Upper lobe of left lung (tissue), 6 donors: ENCODE results near the gene NFKB2. TPM values are rescaled to one million over a fixed set of nuclear protein-coding genes. Genes with fewer than 3 reads are reported as not detected.

Experiments used
- ATAC-seq, 2 donors: fragments of 200-7000 bp; cut with Tn5 transposase; one replicate each; pipeline ENCODE4 v1.9.1; 2022; ENCODE audit warnings: mild to moderate bottlenecking in 2 of 2, moderate library complexity in 2 of 2; ENCODE audit not compliant: low FRiP score in 2 of 2
- DNase-seq, 2 donors: peaks; one replicate each; pipeline ENCODE4 v3.0.0-alpha.2; 2019 to 2020
- H3K27ac ChIP-seq, 4 donors: fragments of 200-600 bp; sonication (generic); one replicate each; pipeline ENCODE4 v1.5.1; 2016 to 2019
- H3K27me3 ChIP-seq, 4 donors: fragments of 200-600 bp; sonication (generic); one replicate each; pipeline ENCODE4 v1.5.1; 2017 to 2019
- H3K36me3 ChIP-seq, 4 donors: fragments of 200-600 bp; sonication (generic); one replicate each; pipeline ENCODE4 v1.5.1; 2016 to 2019
- H3K4me1 ChIP-seq, 4 donors: fragments of 200-600 bp; sonication (generic); one replicate each; pipeline ENCODE4 v1.5.1; 2018 to 2019
- H3K4me3 ChIP-seq, 4 donors: fragments of 200-600 bp; sonication (generic); one replicate each; pipeline ENCODE4 v1.5.1; 2017 to 2019; ENCODE audit warnings: mild to moderate bottlenecking in 2 of 4, moderate library complexity in 1 of 4
- H3K9me3 ChIP-seq, 4 donors: fragments of 200-600 bp; sonication (generic); one replicate each; pipeline ENCODE4 v1.5.1; 2018 to 2019
- CTCF ChIP-seq, 6 experiments: fragments of 450-650 bp in 4 of 6; fragments of 200-600 bp in 2 of 6; sonication (generic) in 2 of 6; IDR thresholded peaks; one replicate each; pipeline ENCODE4 v1.5.1; 2016 to 2019; ENCODE audit warnings: antibody characterized with exemption in 6 of 6
- EP300 ChIP-seq, 4 donors: sonication (generic); formaldehyde crosslinking; IDR thresholded peaks; one replicate each; pipeline ENCODE4 v1.5.1; 2017; ENCODE audit warnings: antibody characterized with exemption in 4 of 4, control low read depth in 2 of 4
- POLR2A ChIP-seq, 4 donors: fragments of 450-650 bp; IDR thresholded peaks; one replicate each; pipeline ENCODE4 v1.5.1; 2016 to 2017; ENCODE audit warnings: antibody characterized with exemption in 4 of 4, mild to moderate bottlenecking in 2 of 4
- POLR2AphosphoS5 ChIP-seq, 2 donors: sonication (generic); formaldehyde crosslinking; IDR thresholded peaks; one replicate each; pipeline ENCODE4 v1.5.1; 2017; ENCODE audit warnings: antibody characterized with exemption in 2 of 2
- WGBS, 2 donors: methylation state at CpG; one replicate each; pipeline ENCODE4 v1.1.5; 2017 to 2018; 5-methylcytosine and 5-hydroxymethylcytosine counted together
- total RNA-seq, 6 donors: library from RNA; depleted of rRNA in 4 of 6; stranded (reverse); fragments of >200 nt in 4 of 6; gene quantifications; one replicate each; pipeline versions ENCODE4 v1.1.0 to v1.2.1, GENCODE V29; 2016 to 2021
- donor health status: DM: no; HTN: no; CAD: no; lungs with moderate emphysema.
- donor health status: DM: no; HTN: yes; CAD: no; lungs with severe emphysema.

NFKB2 gene
- total RNA-seq, 6 donors from 2014 or later = 31.2 to 67.6 (median 41.2) TPM

DNA sequence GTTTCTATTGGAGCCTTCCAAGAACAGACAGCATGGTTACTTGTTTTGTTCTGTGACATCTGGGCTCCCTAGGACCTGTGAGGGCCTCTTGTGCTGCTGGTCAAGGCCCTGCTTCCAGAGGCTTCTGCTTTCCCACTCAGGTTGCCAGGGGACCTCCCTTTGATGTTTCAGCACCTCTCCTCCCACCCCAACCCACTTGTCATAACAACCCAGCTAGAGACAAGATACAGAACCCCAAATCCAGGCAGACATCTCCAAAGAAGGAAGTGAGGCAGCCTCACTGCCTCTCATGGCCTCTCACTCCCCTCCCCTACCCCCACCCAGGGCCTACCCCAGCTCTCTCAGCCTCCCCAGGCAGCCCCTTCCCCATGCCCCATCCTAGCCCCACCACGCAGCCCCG, 11.3 kb downstream of the NFKB2 start:
- Histone ChIP-seq H3K4me1 (peaks cover 15 to 25% (median 19%) of the 10 kb centered on the region in 4 donors), H3K27me3 (peaks cover 0 to 38% (median 19%) of the 10 kb centered on the region in 4 donors), H3K36me3 (peaks cover 4 to 19% (median 12%) of the 10 kb centered on the region in 4 donors), H3K4me3 (no peak overlapping the region), H3K9me3 (no peaks in the 10 kb centered on the region), H3K27ac (no peak overlapping the region)
- ATAC-seq = no peak
- no peak for DNase-seq
- no peak for TF ChIP-seq POLR2A (IDR thresholded peaks at IDR 0.05)
- TF ChIP-seq EP300 (IDR thresholded peaks at IDR 0.05) = no peak
- no peak for TF ChIP-seq CTCF (IDR thresholded peaks at IDR 0.05)
- TF ChIP-seq POLR2AphosphoS5 (IDR thresholded peaks at IDR 0.05) = no peak
- 82% methylated on average over 2 of the region's 2 CpGs; no CpG with 5 or more reads in 1 of the 2 donors for WGBS, 2 donors

GRCh38 chr10:102407425-102408130, 12.1 kb downstream of the NFKB2 start:
- peaks cover 0 to 43% (median 23%) of the 10 kb centered on the region in 4 donors for H3K27me3 ChIP-seq
- peaks cover 15 to 25% (median 19%) of the 10 kb centered on the region in 4 donors for H3K4me1 ChIP-seq
- peaks cover 0 to 11% (median 5%) of the 10 kb centered on the region in 4 donors for H3K36me3 ChIP-seq
- WGBS, 2 donors = 79 to 88% methylated on average over 10 to 13 of the region's 13 CpGs
- ATAC-seq (no peak), DNase-seq (no peak)
- H3K27ac ChIP-seq = no peak overlapping the region
- H3K9me3 ChIP-seq = no peaks in the 10 kb centered on the region
- TF ChIP-seq POLR2AphosphoS5 (IDR thresholded peaks at IDR 0.05) (no peak), CTCF (IDR thresholded peaks at IDR 0.05) (no peak), POLR2A (IDR thresholded peaks at IDR 0.05) (no peak), EP300 (IDR thresholded peaks at IDR 0.05) (no peak)
- H3K4me3 ChIP-seq = no peak overlapping the region

DNA sequence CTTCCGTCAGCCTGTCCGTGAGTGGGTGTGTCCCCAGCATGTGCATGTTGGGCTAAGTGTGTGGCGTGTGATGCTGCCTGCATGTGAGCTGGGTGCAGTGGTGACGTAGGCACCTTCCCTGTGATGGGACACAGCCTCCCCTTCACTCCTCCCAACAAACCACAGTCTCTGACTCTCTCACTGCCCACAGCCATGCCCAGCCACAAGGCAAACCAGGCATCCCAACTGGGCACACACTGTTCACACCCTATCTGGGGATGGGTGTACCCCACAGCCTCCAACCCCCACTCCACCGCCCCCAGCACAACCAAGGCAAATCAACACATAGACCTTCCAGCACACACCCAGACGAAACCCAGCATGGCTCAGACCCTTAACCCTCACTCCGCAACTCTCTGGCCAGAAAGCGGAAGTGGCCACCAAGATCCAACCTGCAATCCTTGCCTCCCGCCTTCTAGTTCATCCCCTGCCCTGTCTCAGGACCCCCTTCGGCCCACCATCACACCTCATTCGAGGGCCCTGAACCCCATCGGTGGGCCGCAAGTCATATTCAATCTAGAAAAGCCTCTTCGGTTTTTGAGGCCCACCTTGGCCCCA, 12.7 kb downstream of the NFKB2 start:
- Histone ChIP-seq H3K27ac (no peak overlapping the region), H3K36me3 (peaks cover 0 to 5% (median under 1%) of the 10 kb centered on the region in 4 donors), H3K4me3 (peak overlapping the region in 3 of 4 donors; percentile 40 to 55 (median 49)), H3K27me3 (peaks cover 0 to 43% (median 24%) of the 10 kb centered on the region in 4 donors), H3K4me1 (peaks cover 15 to 25% (median 19%) of the 10 kb centered on the region in 4 donors), H3K9me3 (no peaks in the 10 kb centered on the region)
- DNase-seq = no peak
- no peak for TF ChIP-seq CTCF (IDR thresholded peaks at IDR 0.05)
- TF ChIP-seq POLR2A (IDR thresholded peaks at IDR 0.05) = no peak
- no peak for TF ChIP-seq EP300 (IDR thresholded peaks at IDR 0.05)
- TF ChIP-seq POLR2AphosphoS5 (IDR thresholded peaks at IDR 0.05) = no peak
- 50 to 55% methylated on average over 13 to 14 of the region's 14 CpGs for WGBS, 2 donors
- no peak for ATAC-seq

GRCh38 chr10:102408728-102409603, 13.5 kb downstream of the NFKB2 start:
- peak overlapping the region in 3 of 4 donors; percentile 40 to 55 (median 49) for H3K4me3 ChIP-seq
- no peaks in the 10 kb centered on the region for H3K36me3 ChIP-seq
- 2% methylated on average over 28 of the region's 103 CpGs; no CpG with 5 or more reads in 1 of the 2 donors for WGBS, 2 donors
- peak in 1 of 2 donors; percentile 30 for ATAC-seq
- H3K4me1 ChIP-seq = peaks cover 15 to 25% (median 19%) of the 10 kb centered on the region in 4 donors
- no peak overlapping the region for H3K27ac ChIP-seq
- peak in 1 of 2 donors; percentile 89 for DNase-seq
- no peaks in the 10 kb centered on the region for H3K9me3 ChIP-seq
- peaks cover 0 to 43% (median 24%) of the 10 kb centered on the region in 4 donors for H3K27me3 ChIP-seq
- TF ChIP-seq EP300 (IDR thresholded peaks at IDR 0.05) (no peak), CTCF (IDR thresholded peaks at IDR 0.05) (no peak), POLR2A (IDR thresholded peaks at IDR 0.05) (no peak), POLR2AphosphoS5 (IDR thresholded peaks at IDR 0.05) (no peak)
